ENCODE measurements around the gene CRYBB1. TPM values are rescaled to one million over a fixed set of nuclear protein-coding genes. Genes with fewer than 3 reads are reported as not detected.

The CRYBB1 gene
- total RNA-seq, 4 donors from 2014 or later = 1.1 to 6.4 TPM; not detected in 2

- no peak for DNase-seq
- in situ Hi-C loops (cut with MboI; ENCODE audit: low pct_ligation_motif_present in 1 of 4, low pct_unique_long_range_greater_than_20kb in 1 of 4, low sequenced_read_pairs in 3 of 4) (no loop called here), intact Hi-C loops (cut with DNase I; ENCODE audit: low total_unique reads) (no loop called here)
- Histone ChIP-seq H3K27me3 (no peaks in the 10 kb centered on the region), H3K4me3 (no peak overlapping the region), H3K9me3 (no peaks in the 10 kb centered on the region), H3K27ac (no peak overlapping the region), H3K36me3 (no peaks in the 10 kb centered on the region), H3K4me1 (no peaks in the 10 kb centered on the region)
- TF ChIP-seq CTCF (IDR thresholded peaks at IDR 0.05) (no peak), POLR2A (IDR thresholded peaks at IDR 0.05) (no peak), POLR2AphosphoS5 (IDR thresholded peaks at IDR 0.05) (no peak), EP300 (IDR thresholded peaks at IDR 0.05; ENCODE audit: low read depth) (no peak)
- WGBS, 2 donors (ENCODE audit: low coverage in 1 of 2) = 67 to 80% methylated on average over 1 to 8 of the region's 8 CpGs
Observed at GRCh38 chr22:26550498-26551033, 67.3 kb downstream of the CRYBB1 start.

GRCh38 chr22:26549902-26550497, 67.8 kb downstream of the CRYBB1 start:
- Histone ChIP-seq H3K27ac (no peak overlapping the region), H3K27me3 (no peaks in the 10 kb centered on the region), H3K4me3 (no peak overlapping the region), H3K9me3 (no peaks in the 10 kb centered on the region), H3K4me1 (no peaks in the 10 kb centered on the region), H3K36me3 (no peaks in the 10 kb centered on the region)
- no peak for DNase-seq
- 87 to 93% methylated on average over 3 to 4 of the region's 4 CpGs for WGBS, 2 donors (ENCODE audit: low coverage in 1 of 2)
- intact Hi-C loops (cut with DNase I; ENCODE audit: low total_unique reads) (no loop called here), in situ Hi-C loops (cut with MboI; ENCODE audit: low pct_ligation_motif_present in 1 of 4, low pct_unique_long_range_greater_than_20kb in 1 of 4, low sequenced_read_pairs in 3 of 4) (no loop called here)
- TF ChIP-seq POLR2AphosphoS5 (IDR thresholded peaks at IDR 0.05) (no peak), POLR2A (IDR thresholded peaks at IDR 0.05) (no peak), EP300 (IDR thresholded peaks at IDR 0.05; ENCODE audit: low read depth) (no peak), CTCF (IDR thresholded peaks at IDR 0.05) (no peak)

Small RNA genes within 50 kb of the gene (small RNA-seq; reads per million reads assigned to genes)
- 0 to 0.56 (median 0) reads per million in 4 donors for gene MIR548J
- 0 reads per million in 4 donors for gene RF01874

Other genes with a start within 250 kb of the CRYBB1 start
- 1 to 10 TPM in 2 of 4 donors, under 1 TPM in 2; 0.20 to 2.2 (median 1.2) TPM for gene ASPHD2, start 188.8 kb downstream of the CRYBB1 start, total RNA-seq
- gene HPS4, start 134.2 kb downstream of the CRYBB1 start, total RNA-seq = 10 to 100 TPM; 29.1 to 51.2 (median 37.2) TPM
- gene SRRD, start 134.2 kb downstream of the CRYBB1 start, total RNA-seq = 10 to 100 TPM in 1 of 4 donors, 1 to 10 TPM in 3; 3.0 to 11.4 (median 6.2) TPM
- gene TFIP11, start 105.6 kb downstream of the CRYBB1 start, total RNA-seq = 10 to 100 TPM in 3 of 4 donors, 1 to 10 TPM in 1; 5.2 to 33.7 (median 31.1) TPM
- gene TPST2, start 27.9 kb downstream of the CRYBB1 start, total RNA-seq = 10 to 100 TPM; 14.3 to 35.6 (median 26.8) TPM
- not detected for gene CRYBA4, start 3.9 kb upstream of the CRYBB1 start, total RNA-seq
- 10 to 100 TPM in 1 of 4 donors, 1 to 10 TPM in 2, under 1 TPM in 1; 1.00 to 17.1 (median 3.0) TPM for gene MIAT, start 39.6 kb upstream of the CRYBB1 start, total RNA-seq

Measured in transverse colon (tissue), 4 donors.